ENCODE measurements around the gene EXO1.

GRCh38 chr1:241891296-241891695 is 43.3 kb downstream of the EXO1 start:
- TF ChIP-seq GATA2 (IDR thresholded peaks at IDR 0.05; ENCODE audit: low read depth, low read length) (no peak), GATA3 (IDR thresholded peaks at IDR 0.05; ENCODE audit: low read depth, low read length) (no peak)
